ENCODE measurements around the gene DNM2.
"Not testable (repeated sequence)": the region's sequence is repeated elsewhere in the genome, so short reads cannot be mapped to it uniquely, and the experiment has no call there.

Gene DNM2

GRCh38 chr19:10838377-10838776, 120.5 kb downstream of the DNM2 start:
- DNase-seq (ENCODE audit: low read depth): no peak

- no peak for DNase-seq (ENCODE audit: low read depth)
These were observed 121.5 kb downstream of the DNM2 start for GRCh38 chr19:10839114-10840050.

GRCh38 chr19:10842788-10843187, 124.9 kb downstream of the DNM2 start:
- DNase-seq (ENCODE audit: low read depth): no peak

- DNase-seq (ENCODE audit: low read depth): no peak
These were observed 128.8 kb downstream of the DNM2 start for GRCh38 chr19:10846500-10847202.

GRCh38 chr19:10848230-10848856, 130.5 kb downstream of the DNM2 start, which contains the start of gene C19orf38:
Gene C19orf38, plus strand, starts transcription at chr19:10848415. Its CDS starts 94 bp downstream, at chr19:10848509.
- DNase-seq (ENCODE audit: low read depth): no peak

GRCh38 chr19:10850631-10851030, 132.8 kb downstream of the DNM2 start:
- no peak for DNase-seq (ENCODE audit: low read depth)

- DNase-seq (ENCODE audit: low read depth): no peak
These were observed 134.4 kb downstream of the DNM2 start for GRCh38 chr19:10852098-10852800.

- no peak for DNase-seq (ENCODE audit: low read depth)
These were observed 135.1 kb downstream of the DNM2 start for GRCh38 chr19:10852941-10853340.

GRCh38 chr19:10854350-10855089, 136.6 kb downstream of the DNM2 start:
- DNase-seq (ENCODE audit: low read depth): no peak

- DNase-seq (ENCODE audit: low read depth): no peak
These were observed 138.1 kb downstream of the DNM2 start for GRCh38 chr19:10855879-10856522.

- not testable (repeated sequence) for DNase-seq (ENCODE audit: low read depth)
These were observed 139.0 kb downstream of the DNM2 start for GRCh38 chr19:10856899-10857298.

GRCh38 chr19:10858204-10858828, 140.4 kb downstream of the DNM2 start:
- no peak for DNase-seq (ENCODE audit: low read depth)

- no peak for DNase-seq (ENCODE audit: low read depth)
These were observed 143.3 kb downstream of the DNM2 start for GRCh38 chr19:10861103-10861651.

GRCh38 chr19:10862561-10863106, 144.8 kb downstream of the DNM2 start:
- DNase-seq (ENCODE audit: low read depth): no peak

- DNase-seq (ENCODE audit: low read depth): no peak
These were observed 145.3 kb downstream of the DNM2 start for GRCh38 chr19:10863107-10863717.

- peak; percentile 74 for DNase-seq (ENCODE audit: low read depth)
These were observed 146.6 kb downstream of the DNM2 start for GRCh38 chr19:10864538-10864899.

GRCh38 chr19:10866495-10866894, 148.6 kb downstream of the DNM2 start:
- no peak for DNase-seq (ENCODE audit: low read depth)

- no peak for DNase-seq (ENCODE audit: low read depth)
These were observed 151.1 kb downstream of the DNM2 start for GRCh38 chr19:10868872-10869547.

- DNase-seq (ENCODE audit: low read depth): not testable (repeated sequence)
These were observed 152.0 kb downstream of the DNM2 start for GRCh38 chr19:10869872-10870311.
